H1 (cell line): ENCODE measurements around the gene EED. TPM values are rescaled to one million over a fixed set of nuclear protein-coding genes. Genes with fewer than 3 reads are reported as not detected.
A peak's percentile ranks its signal among the peaks of the same experiment; 100 is the strongest.

Experiments used
- CTCF ChIA-PET: fragments of 300-600 bp; sonication (Branson Sonifier 250); formaldehyde crosslinking; loops from one replicate; lab custom pipeline; 2021; ENCODE audit not compliant: partially characterized antibody; lab: Charles Lee
- POLR2A ChIA-PET: fragments of 300-600 bp; sonication (Branson Sonifier 250); formaldehyde crosslinking; loops from one replicate; lab custom pipeline; 2021; ENCODE audit warnings: inconsistent platforms; ENCODE audit not compliant: partially characterized antibody; lab: Charles Lee
- DNase-seq, 2 experiments: peaks; one replicate each; pipeline versions ENCODE4 v3.0.0 to v3.0.0-alpha.2; 2010 to 2022; ENCODE audit warnings: low spot score in 2 of 2, low read depth in 1 of 2, mixed read lengths in 1 of 2
- FAIRE-seq: peaks from 2 replicates; lab custom pipeline; 2011; peaks lifted over from hg19 to GRCh38; lab: Jason Lieb, UNC
- H2AFZ ChIP-seq: 2 replicates; pipeline ENCODE4 v1.8.1; 2012; ENCODE audit warnings: low read length, inconsistent platforms
- H2AK5ac ChIP-seq: 2 replicates; pipeline ENCODE4 v1.6.1; 2013; ENCODE audit warnings: low read depth, low read length
- H2BK120ac ChIP-seq: replicated peaks from 2 replicates; pipeline ENCODE3; 2013; ENCODE audit warnings: low read depth, low read length, inconsistent platforms
- H2BK12ac ChIP-seq: 2 replicates; pipeline ENCODE4 v1.6.1; 2013; ENCODE audit warnings: low read depth, low read length
- H2BK15ac ChIP-seq: 2 replicates; pipeline ENCODE4 v1.6.1; 2013; ENCODE audit warnings: low read length
- H2BK20ac ChIP-seq: 2 replicates; pipeline ENCODE4 v1.6.1; 2013; ENCODE audit warnings: low read length
- H2BK5ac ChIP-seq: 2 replicates; pipeline ENCODE4 v1.6.1; 2013; ENCODE audit warnings: low read depth, low read length
- H3K14ac ChIP-seq: 2 replicates; pipeline ENCODE4 v1.6.1; 2013; ENCODE audit warnings: inconsistent platforms; ENCODE audit not compliant: insufficient read length
- H3K18ac ChIP-seq: 2 replicates; pipeline ENCODE4 v1.6.1; 2013; ENCODE audit warnings: low read length; ENCODE audit errors: extremely low read depth
- H3K23ac ChIP-seq: 2 replicates; pipeline ENCODE4 v1.6.1; 2013; ENCODE audit warnings: inconsistent platforms; ENCODE audit not compliant: insufficient read length
- H3K23me2 ChIP-seq: 2 replicates; pipeline ENCODE4 v1.6.1; 2013; ENCODE audit warnings: low read depth, low read length
- H3K27ac ChIP-seq: 2 replicates; pipeline ENCODE4 v1.6.1; 2011; ENCODE audit warnings: low read depth, low read length, inconsistent platforms
- H3K27me3 ChIP-seq, 4 experiments: replicated peaks in 1 of 4; 1 replicate in 1 of 4; 2 replicates in 3 of 4; pipeline versions ENCODE4 v1.6.1 to v1.8.1; 2011 to 2013; ENCODE audit warnings: low read length in 3 of 4, mild to moderate bottlenecking in 3 of 4, inconsistent platforms in 2 of 4, mixed read lengths in 2 of 4, moderate library complexity in 1 of 4; ENCODE audit not compliant: control insufficient read depth in 3 of 4, insufficient read depth in 3 of 4; ENCODE audit errors: extremely low read depth in 1 of 4
- H3K36me3 ChIP-seq, 4 experiments: 2 replicates each; pipeline versions ENCODE4 v1.6.1 to v1.8.1; 2011 to 2013; ENCODE audit warnings: mild to moderate bottlenecking in 4 of 4, low read length in 3 of 4, moderate library complexity in 2 of 4, control low read depth in 1 of 4, inconsistent platforms in 1 of 4; ENCODE audit not compliant: insufficient read depth in 4 of 4, control insufficient read depth in 2 of 4
- H3K4ac ChIP-seq: replicated peaks from 2 replicates; pipeline ENCODE3; 2013; ENCODE audit warnings: low read length, low read depth, mixed read lengths, inconsistent platforms; ENCODE audit not compliant: insufficient read length
- H3K4me1 ChIP-seq, 4 experiments: replicated peaks in 1 of 4; 1 replicate in 1 of 4; 2 replicates in 3 of 4; pipeline versions ENCODE4 v1.6.1 to v1.8.1; 2011 to 2013; ENCODE audit warnings: low read length in 3 of 4, inconsistent platforms in 2 of 4, mixed read lengths in 1 of 4; ENCODE audit not compliant: insufficient read depth in 4 of 4, control insufficient read depth in 3 of 4
- H3K4me2 ChIP-seq, 2 experiments: 2 replicates each; pipeline versions ENCODE4 v1.6.1 to v1.8.1; 2011 to 2013; ENCODE audit warnings: low read depth in 2 of 2, low read length in 2 of 2, control low read depth in 1 of 2, inconsistent platforms in 1 of 2, mild to moderate bottlenecking in 1 of 2; ENCODE audit not compliant: insufficient read depth in 1 of 2
- H3K4me3 ChIP-seq, 4 experiments: fragments of 200-600, 300-600 bp in 1 of 4; sonication (generic), shearing (Covaris generic), sonication (Bioruptor Twin) in 1 of 4; 2 replicates each; pipeline versions ENCODE4 v1.5.1 to v1.8.1; 2011 to 2016; ENCODE audit warnings: low read length in 4 of 4, low read depth in 3 of 4, control low read depth in 2 of 4, inconsistent platforms in 2 of 4, mild to moderate bottlenecking in 2 of 4, mixed read lengths in 1 of 4, moderate library complexity in 1 of 4; ENCODE audit not compliant: insufficient read depth in 2 of 4; ENCODE audit errors: extremely low read depth in 1 of 4
- H3K56ac ChIP-seq: replicated peaks from 2 replicates; pipeline ENCODE3; 2013; ENCODE audit warnings: low read depth, mild to moderate bottlenecking, mixed read lengths, low read length, inconsistent platforms; ENCODE audit not compliant: insufficient read length
- H3K79me1 ChIP-seq: 2 replicates; pipeline ENCODE4 v1.6.1; 2013; ENCODE audit warnings: low read depth, low read length, control low read depth
- H3K79me2 ChIP-seq, 2 experiments: 2 replicates each; pipeline versions ENCODE4 v1.6.1 to v1.8.1; 2012 to 2013; ENCODE audit warnings: low read length in 2 of 2, mild to moderate bottlenecking in 2 of 2, inconsistent platforms in 1 of 2; ENCODE audit not compliant: insufficient read depth in 2 of 2, control insufficient read depth in 1 of 2
- H3K9ac ChIP-seq, 4 experiments: replicated peaks in 1 of 4; 1 replicate in 1 of 4; 2 replicates in 3 of 4; pipeline versions ENCODE4 v1.6.1 to v1.8.1; 2011 to 2013; ENCODE audit warnings: low read depth in 3 of 4, low read length in 3 of 4, control low read depth in 2 of 4, mild to moderate bottlenecking in 2 of 4, moderate library complexity in 2 of 4, inconsistent platforms in 1 of 4; ENCODE audit errors: extremely low read depth in 1 of 4
- H3K9me3 ChIP-seq, 2 experiments: 2 replicates each; pipeline versions ENCODE4 v1.6.1 to v1.8.1; 2012 to 2013; ENCODE audit warnings: mild to moderate bottlenecking in 2 of 2, moderate library complexity in 2 of 2, control low read depth in 1 of 2, inconsistent platforms in 1 of 2, low read depth in 1 of 2, low read length in 1 of 2, mixed read lengths in 1 of 2; ENCODE audit not compliant: insufficient read depth in 2 of 2
- H4K20me1 ChIP-seq, 2 experiments: replicated peaks in 1 of 2; 2 replicates each; pipeline versions ENCODE3 to v1.8.1; 2011 to 2013; ENCODE audit warnings: inconsistent platforms in 2 of 2, low read length in 2 of 2, mild to moderate bottlenecking in 1 of 2; ENCODE audit not compliant: insufficient read depth in 2 of 2, control insufficient read depth in 1 of 2
- H4K5ac ChIP-seq: 2 replicates; pipeline ENCODE4 v1.6.1; 2013; ENCODE audit warnings: low read length, low read depth, mixed read lengths, inconsistent platforms; ENCODE audit not compliant: insufficient read length
- H4K8ac ChIP-seq: 2 replicates; pipeline ENCODE4 v1.8.0; 2013; ENCODE audit warnings: mild to moderate bottlenecking, moderate library complexity, low read length, inconsistent platforms; ENCODE audit not compliant: insufficient read depth; ENCODE audit errors: extremely low read depth
- H4K91ac ChIP-seq: replicated peaks from 2 replicates; pipeline ENCODE3; 2013; ENCODE audit warnings: low read length, mixed read lengths, inconsistent platforms; ENCODE audit not compliant: insufficient read length
- ATF2 ChIP-seq: IDR thresholded peaks from 2 replicates; pipeline ENCODE4 v1.6.1; 2012; ENCODE audit warnings: low read length, inconsistent platforms
- CBX5 ChIP-seq: fragments of 300-800, 300-1000 bp; sonication (generic); IDR thresholded peaks from 2 replicates; pipeline ENCODE4 v1.7.1; 2016; ENCODE audit warnings: antibody characterized with exemption, low read length, low read depth
- CBX8 ChIP-seq: fragments of 300-800, 300-1000 bp; sonication (generic); IDR thresholded peaks from 2 replicates; pipeline ENCODE4 v1.7.1; 2016; ENCODE audit warnings: low read depth, low read length, borderline replicate concordance
- KDM4A ChIP-seq: IDR thresholded peaks from one replicate; pipeline ENCODE4 v1.7.1; 2012; ENCODE audit warnings: low read depth, mild to moderate bottlenecking, moderate library complexity, low read length, inconsistent platforms; ENCODE audit not compliant: severe bottlenecking
- NANOG ChIP-seq: IDR thresholded peaks from 2 replicates; pipeline ENCODE4 v1.6.1; 2011; ENCODE audit warnings: low read length, low read depth, mild to moderate bottlenecking, inconsistent platforms; ENCODE audit not compliant: insufficient read depth, poor library complexity, severe bottlenecking
- POU5F1 ChIP-seq: IDR thresholded peaks from 2 replicates; pipeline ENCODE4 v1.6.1; 2011; ENCODE audit warnings: low read depth, mild to moderate bottlenecking, low read length, moderate library complexity
- RAD21 ChIP-seq, 2 experiments: IDR thresholded peaks in 1 of 2; conservative IDR thresholded peaks in 1 of 2; 2 replicates each; pipeline ENCODE4 v1.6.1; 2011; ENCODE audit warnings: low read depth in 2 of 2, low read length in 2 of 2, improper control_type of control experiment in 1 of 2, inconsistent platforms in 1 of 2, mild to moderate bottlenecking in 1 of 2, moderate library complexity in 1 of 2
- RBBP5 ChIP-seq: IDR thresholded peaks from 2 replicates; pipeline ENCODE4 v1.7.1; 2012; ENCODE audit warnings: low read depth, mild to moderate bottlenecking, inconsistent platforms, low read length, moderate library complexity, borderline replicate concordance
- SUZ12 ChIP-seq: fragments of 200-600 bp; sonication (generic); IDR thresholded peaks from 2 replicates; pipeline ENCODE4 v1.6.1; 2012; ENCODE audit warnings: mild to moderate bottlenecking, inconsistent platforms, low read length, moderate library complexity, mixed read lengths
- TEAD4 ChIP-seq: IDR thresholded peaks from 2 replicates; pipeline ENCODE4 v1.6.1; 2012; ENCODE audit warnings: low read depth, low read length, inconsistent platforms, mixed read lengths
- WGBS, 2 experiments: shearing (Covaris generic) in 1 of 2; methylation state at CpG; one replicate each; pipeline versions ENCODE4 v1.1.6 to v1.1.7; 2013 to 2015; ENCODE audit warnings: low lambda C conversion rate in 2 of 2, mixed read lengths in 2 of 2, inconsistent platforms in 1 of 2, low coverage in 1 of 2, missing lambda C conversion rate in 1 of 2; ENCODE audit not compliant: insufficient replicate concordance in 2 of 2, insufficient coverage in 1 of 2, insufficient read length in 1 of 2; ENCODE audit errors: extremely low coverage in 1 of 2, missing lambda C conversion rate in 1 of 2; 5-methylcytosine and 5-hydroxymethylcytosine counted together
- polyA plus RNA-seq, 7 experiments: library from polyadenylated mRNA; depleted of rRNA in 3 of 7; stranded (reverse) in 5 of 7; unstranded in 2 of 7; fragments of >200 nt in 5 of 7; fragments of 200-250 nt in 2 of 7; gene quantifications; 1 replicate in 5 of 7; 2 replicates in 1 of 7; 4 replicates in 1 of 7; pipeline versions ENCODE4 v1.2.1 to v1.2.3, GENCODE V29; 2011 to 2013; ENCODE audit warnings: missing spikeins in 2 of 7, mixed read lengths in 2 of 7
- total RNA-seq: library from RNA; stranded (reverse); fragmentation: NEBNext Ultra II Directional; extraction: Animal tissue kit (Norgen Biotek cat#: 25700); gene quantifications from 2 replicates; pipeline ENCODE4 v1.2.1, GENCODE V29; 2021

EED gene
- total and polyA plus RNA-seq, 2 of the 8 experiments (the other 6 are each of a cell fraction or from before 2014, with no cell fraction given): 12.6 to 26.9 TPM

- Histone ChIP-seq H3K36me3 (no peaks in the 10 kb centered on the region), H3K4me3 (0 out of 8 replicates have a peak overlapping the region, but pooled peaks of 1 of the 4 experiments have one; percentile 96), H4K91ac (no peak overlapping the region), H2BK15ac (no peak overlapping the region), H4K20me1 (no peaks in the 10 kb centered on the region), H2BK5ac (no peak overlapping the region), H2AFZ (no peak overlapping the region), H3K14ac (no peak overlapping the region), H3K56ac (no peak overlapping the region), H3K4me2 (peak overlapping the region; percentile 63 to 66; a peak in 2 of 4 replicates), H3K18ac (no peak overlapping the region), H3K4ac (no peak overlapping the region), H4K5ac (no peak overlapping the region), H3K23ac (no peak overlapping the region), H2BK120ac (no peak overlapping the region), H3K79me2 (peaks cover 0 to 30% of the 10 kb centered on the region in 2 experiments; a peak in 2 of 4 replicates), H3K79me1 (no peaks in the 10 kb centered on the region), H3K4me1 (peaks cover 0 to 4% (median 0%) of the 10 kb centered on the region in 4 experiments; a peak in 3 of 7 replicates), H4K8ac (no peak overlapping the region), H3K9ac (no peak overlapping the region), H3K27me3 (no peaks in the 10 kb centered on the region), H3K9me3 (no peaks in the 10 kb centered on the region), H2AK5ac (no peak overlapping the region), H2BK20ac (no peak overlapping the region), H2BK12ac (no peak overlapping the region), H3K23me2 (no peaks in the 10 kb centered on the region), H3K27ac (no peak overlapping the region)
- CTCF ChIA-PET: interaction anchor here (0.7 kb wide), 1 partner anchor 13 kb away, joined by 3 read pairs; no protein-coding TSS in a partner anchor
- POLR2A ChIA-PET: interaction anchor here (2.8 kb wide), 1 partner anchor 13 kb away, joined by 15 read pairs; no protein-coding TSS in a partner anchor
- 90% methylated on average over 2 of the region's 2 CpGs; no CpG with 5 or more reads in 1 of the 2 experiments for WGBS, 2 experiments
- FAIRE-seq: no peak
- no peak for DNase-seq
- TF ChIP-seq ATF2 (no peak), CBX5 (no peak), CBX8 (no peak), NANOG (no peak), POU5F1 (no peak), RBBP5 (no peak), KDM4A (no peak), SUZ12 (no peak), RAD21 (IDR thresholded peaks at IDR 0.05 in 1 of 2, conservative IDR thresholded peaks at IDR 0.05 in 1 of 2; ENCODE audit: low read depth in 2 of 2, low read length in 2 of 2) (no peak), TEAD4 (no peak)
These were observed 1.2 kb upstream of the EED start for GRCh38 chr11:86243396-86243795.
